Activated CD4-positive, alpha-beta T cell treated with anti-CD3 and anti-CD28 coated beads, Interleukin-2, amount 50 U/mL, for 16 hours (primary cell): ENCODE data around the gene TCEANC2.

Source experiments
- DNase-seq: peaks from one replicate; pipeline ENCODE4 v3.0.0-alpha.2; 2020

Gene TCEANC2

DNA sequence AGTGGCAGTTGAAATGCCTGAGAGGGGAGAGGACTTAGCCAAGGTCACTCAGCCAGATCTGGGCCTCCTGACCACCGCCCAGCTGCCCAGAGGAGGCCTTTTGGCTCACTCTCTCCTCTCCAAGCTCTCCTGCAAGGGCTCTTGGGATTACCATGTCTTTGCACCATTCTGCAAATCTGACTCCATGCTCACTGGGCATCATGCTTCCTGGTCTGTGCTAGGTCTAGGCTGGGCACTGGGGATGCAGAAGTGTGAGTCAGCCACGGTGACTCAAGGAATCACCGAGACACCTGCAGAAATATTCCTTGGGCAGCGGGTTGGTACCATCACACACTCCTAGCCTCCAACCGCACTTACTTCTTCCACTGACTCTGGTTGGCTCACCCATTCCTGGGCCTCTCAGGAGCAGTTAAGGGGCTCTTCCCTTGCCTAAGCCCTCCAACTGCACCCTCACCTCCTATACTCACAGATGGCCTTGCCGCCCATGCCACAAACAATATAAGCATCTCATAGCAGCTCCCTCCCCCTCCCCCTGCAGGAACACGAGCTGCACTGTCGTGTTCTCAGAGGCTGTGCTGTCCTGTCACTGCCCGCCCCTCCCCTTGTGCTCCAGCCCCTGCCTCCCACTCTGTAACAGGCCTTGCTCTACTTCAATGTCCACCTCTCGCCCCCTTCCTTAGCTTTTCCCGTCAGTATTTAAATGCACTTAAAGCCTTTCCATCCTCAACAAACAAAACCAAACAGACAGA lies 64.6 kb downstream of the TCEANC2 start:
- no peak for DNase-seq

DNA sequence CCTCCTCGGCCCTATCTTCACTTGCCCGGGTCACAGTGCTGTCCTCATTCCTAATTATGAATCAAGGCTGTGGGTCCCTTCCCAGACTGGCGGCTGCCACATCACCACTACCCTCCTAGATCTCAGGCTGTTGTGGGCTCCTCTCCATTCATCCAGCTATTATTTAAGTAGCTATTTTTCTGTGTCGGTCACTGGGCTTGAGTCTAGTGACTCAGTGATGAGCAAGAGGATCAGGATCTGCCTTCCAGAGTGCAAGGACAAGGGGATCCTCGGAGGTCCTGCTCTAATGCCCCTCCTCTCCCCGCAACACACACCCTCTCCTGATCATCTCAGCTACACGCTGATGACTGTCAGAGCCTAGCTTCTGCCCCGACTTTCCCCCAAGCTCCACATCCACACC lies 65.3 kb downstream of the TCEANC2 start:
- no peak for DNase-seq

DNA sequence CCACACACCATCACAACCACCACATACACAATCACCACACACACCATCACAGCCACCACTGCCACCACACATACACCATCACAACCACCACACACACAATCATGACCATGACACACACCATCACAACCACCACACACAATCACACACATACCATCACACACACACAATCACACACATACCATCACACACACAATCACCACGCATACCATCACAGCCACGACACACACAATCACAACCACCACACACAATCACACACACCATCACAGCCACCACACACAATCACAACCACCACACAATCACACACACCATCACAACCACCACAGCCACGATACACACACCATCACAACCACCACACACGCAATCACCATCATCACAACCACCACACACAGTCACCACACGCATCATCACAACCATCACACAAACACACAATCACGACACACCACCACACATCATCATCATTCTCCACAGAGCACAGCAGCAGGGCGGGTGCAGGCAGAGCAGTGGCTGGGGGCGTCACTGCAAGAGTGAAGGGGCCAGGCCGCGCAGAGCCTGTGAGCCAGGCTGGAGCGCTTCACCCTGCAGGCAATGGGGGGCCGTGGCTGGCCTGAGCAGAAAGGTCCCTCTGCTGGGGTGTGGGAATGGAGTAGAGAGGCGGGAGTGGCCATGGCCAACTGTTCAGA lies 66.8 kb downstream of the TCEANC2 start:
- no peak for DNase-seq

DNA sequence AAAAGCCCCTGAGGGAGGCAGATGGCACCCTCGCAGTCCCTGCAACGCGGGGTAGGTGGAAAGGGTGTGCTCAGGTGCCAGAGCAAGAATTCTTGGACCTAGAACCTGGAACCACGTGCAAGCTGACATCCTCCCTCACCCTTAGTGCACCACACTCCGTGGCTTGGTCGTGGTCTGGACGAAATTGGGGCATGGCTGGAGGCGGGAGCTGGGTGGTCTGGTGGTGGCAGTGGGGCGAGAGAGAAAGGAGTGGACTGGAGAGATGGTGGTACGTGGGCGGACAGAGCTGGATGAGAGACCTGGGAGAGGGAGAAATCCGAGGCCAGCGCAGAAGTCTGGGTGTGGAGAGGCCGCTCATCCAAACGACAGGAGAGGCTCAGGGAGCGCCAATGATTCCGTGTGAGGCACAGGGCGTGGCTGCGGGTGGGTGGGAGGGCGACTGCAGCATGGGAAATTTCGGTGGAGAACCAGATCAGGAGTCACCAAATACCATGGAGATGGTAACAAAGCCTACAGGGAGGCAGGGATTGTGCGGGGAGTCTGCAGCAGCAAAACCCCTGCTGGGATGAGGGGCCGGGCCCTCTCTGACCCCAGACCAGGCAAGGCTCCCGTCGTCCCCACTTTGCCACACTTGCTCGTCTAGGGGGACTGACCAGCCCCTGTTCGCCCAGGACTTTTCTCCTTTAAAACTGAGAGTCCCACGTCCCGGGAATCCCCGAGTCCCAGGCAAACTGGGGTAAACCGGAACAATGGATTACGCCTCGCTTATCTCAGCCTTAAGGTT lies 67.5 kb downstream of the TCEANC2 start:
- DNase-seq = no peak

- DNase-seq = peak; percentile 54
Observed at GRCh38 chr1:54121482-54122134, 68.2 kb downstream of the TCEANC2 start.

GRCh38 chr1:54122135-54122751 lies 68.8 kb downstream of the TCEANC2 start:
- DNase-seq = no peak

DNA sequence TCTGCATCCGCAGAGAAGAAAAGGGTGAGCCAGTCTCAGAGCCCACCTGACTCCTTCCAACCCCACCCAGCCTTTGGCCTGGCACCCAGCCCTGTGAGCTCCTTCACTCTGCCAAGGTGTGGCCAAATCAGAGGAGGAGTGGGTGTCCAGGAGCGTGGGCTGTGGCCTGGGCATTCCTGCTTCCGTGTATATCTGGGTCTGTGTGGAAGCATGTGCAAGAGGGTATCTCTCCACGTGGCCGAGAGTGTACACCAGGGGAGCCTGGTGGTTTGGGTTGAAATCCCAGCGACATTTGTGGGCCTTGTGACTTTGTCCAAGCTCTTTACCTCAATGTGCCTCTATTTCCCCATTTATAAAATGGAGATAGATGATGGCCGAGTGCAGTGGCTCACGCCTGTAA lies 69.6 kb downstream of the TCEANC2 start:
- DNase-seq = no peak

- DNase-seq = no peak
Observed at GRCh38 chr1:54124472-54124871, 71.1 kb downstream of the TCEANC2 start.

- no peak for DNase-seq
Observed at GRCh38 chr1:54124906-54125305, 71.5 kb downstream of the TCEANC2 start.

GRCh38 chr1:54125386-54126070 lies 72.1 kb downstream of the TCEANC2 start:
- no peak for DNase-seq

- no peak for DNase-seq
Observed at GRCh38 chr1:54126271-54126815, 72.9 kb downstream of the TCEANC2 start.

- DNase-seq = no peak
Observed at GRCh38 chr1:54127594-54128300, 74.3 kb downstream of the TCEANC2 start.

- DNase-seq = no peak
Observed at GRCh38 chr1:54129858-54130257, 76.5 kb downstream of the TCEANC2 start.

DNA sequence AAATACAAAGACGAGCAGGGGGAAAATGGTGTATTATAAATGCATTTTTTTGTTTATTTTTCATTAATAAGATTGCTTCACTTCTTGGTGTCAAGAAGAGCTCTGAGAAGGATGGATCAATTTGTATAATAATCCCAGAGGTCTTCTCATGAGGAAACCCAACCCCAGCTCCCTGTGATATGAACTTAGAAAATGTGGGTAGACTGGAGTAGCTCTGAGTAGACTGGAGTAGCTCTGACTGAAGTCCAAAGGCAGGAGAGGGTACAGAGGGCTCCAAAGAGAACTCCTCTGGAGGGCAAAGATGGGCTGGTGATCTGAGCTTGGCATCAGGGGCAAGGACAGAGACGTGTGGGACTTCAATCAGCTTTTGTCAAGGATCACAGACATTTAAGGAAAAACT lies 78.0 kb downstream of the TCEANC2 start:
- no peak for DNase-seq

GRCh38 chr1:54132495-54132894 lies 79.1 kb downstream of the TCEANC2 start:
- no peak for DNase-seq

- DNase-seq = no peak
Observed at GRCh38 chr1:54134295-54134694, 80.9 kb downstream of the TCEANC2 start.

DNA sequence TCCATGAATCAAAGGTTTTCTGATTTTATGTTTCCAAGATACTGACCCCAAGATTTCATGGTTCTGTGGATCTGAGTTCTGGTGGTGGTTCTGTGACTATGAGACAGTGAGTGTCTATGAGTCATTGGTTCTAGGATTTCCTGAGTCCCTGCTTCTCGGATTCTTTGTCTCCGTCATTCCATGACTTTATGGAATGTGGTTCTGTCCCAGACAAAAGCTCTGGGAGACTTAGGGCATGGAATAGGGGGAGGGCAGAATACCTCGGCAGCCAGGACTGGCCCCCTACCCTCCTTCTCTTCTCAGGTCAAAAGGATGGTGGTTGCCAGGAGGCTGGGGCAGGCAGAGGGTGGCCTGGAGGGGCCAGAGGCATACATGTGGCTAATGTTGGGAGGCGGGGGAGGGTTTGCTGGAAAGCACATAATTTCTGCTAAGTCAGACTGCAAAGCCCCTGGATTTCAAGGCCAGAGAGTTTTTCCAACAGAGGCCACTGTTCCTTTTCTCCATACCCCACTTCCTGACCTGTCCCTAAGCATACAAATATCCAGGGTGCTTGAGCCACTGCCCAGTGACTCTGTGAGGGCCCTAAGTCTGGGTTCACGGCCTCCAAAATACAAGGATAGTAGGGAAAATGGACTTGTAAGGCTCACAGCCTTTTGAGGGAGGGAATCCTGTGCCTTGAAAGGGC lies 82.2 kb downstream of the TCEANC2 start:
- no peak for DNase-seq

DNA sequence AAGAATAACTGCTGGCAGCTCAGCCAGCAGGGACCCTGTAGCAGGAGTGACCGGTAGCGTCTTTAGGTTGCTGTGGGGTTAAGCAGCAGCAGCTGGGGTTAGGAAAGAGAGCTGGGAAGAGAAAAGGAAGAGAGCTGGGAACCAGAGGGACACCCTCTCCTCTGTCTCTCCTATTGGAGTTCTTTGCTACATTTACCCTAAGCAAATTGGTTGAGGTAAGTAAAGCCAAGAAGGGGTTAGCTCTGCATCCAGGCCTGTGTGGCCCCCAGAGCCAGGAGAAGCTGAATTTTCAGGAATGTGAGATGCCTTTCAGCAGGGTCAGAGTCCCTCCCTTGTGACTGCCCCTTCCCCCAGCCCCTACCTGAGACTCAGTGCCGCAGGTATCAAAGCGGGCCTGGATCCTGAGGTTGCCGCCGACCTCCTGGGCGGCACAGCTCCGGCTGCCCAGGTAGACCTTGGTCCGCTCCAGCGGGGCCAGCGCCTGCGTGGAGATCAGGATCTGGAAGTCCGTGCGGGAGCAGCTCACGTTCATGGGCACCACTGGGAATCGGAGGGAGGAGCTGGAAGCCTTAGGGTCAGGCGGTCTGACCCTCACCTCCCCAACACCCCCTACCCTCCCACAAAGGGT lies 83.0 kb downstream of the TCEANC2 start:
- DNase-seq = no peak

DNA sequence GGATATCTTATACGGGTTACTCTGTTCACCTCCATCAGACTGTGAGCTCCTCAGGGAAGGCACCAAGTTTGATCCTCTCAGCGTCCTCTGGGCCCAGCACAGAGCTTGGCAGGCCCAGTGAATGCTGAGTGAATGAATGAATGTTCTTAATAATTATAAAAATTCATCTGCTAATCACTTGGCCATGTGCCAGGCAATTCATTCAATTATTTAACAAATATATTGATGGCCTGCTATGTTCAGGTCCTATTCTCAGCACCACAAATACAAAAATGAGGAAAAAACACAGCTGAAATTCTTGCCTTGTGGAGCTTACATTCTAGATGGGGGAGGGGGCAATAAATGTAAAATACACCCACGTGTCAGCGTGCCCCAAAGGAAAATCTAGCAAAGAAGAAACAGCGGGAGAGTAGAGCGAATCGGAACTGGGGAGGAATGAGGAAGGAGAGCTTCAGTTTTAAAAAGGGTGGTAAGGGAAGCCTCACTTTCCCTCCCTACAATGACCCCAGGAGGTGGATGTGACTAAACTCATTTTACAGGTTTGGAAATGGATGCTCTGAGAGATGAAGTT lies 83.6 kb downstream of the TCEANC2 start:
- no peak for DNase-seq
